Activated CD8-positive, alpha-beta T cell treated with anti-CD3 and anti-CD28 coated beads for 36 hours (primary cell): ENCODE results near the gene ZNRF3. TPM values are rescaled to one million over a fixed set of nuclear protein-coding genes. Genes with fewer than 3 reads are reported as not detected.
A peak's percentile ranks its signal among the peaks of the same experiment; 100 is the strongest.

Source experiments
- ATAC-seq: fragments of 200-7000 bp; cut with Tn5 transposase; one replicate; pipeline ENCODE4 v1.10.0; 2021; ENCODE audit warnings: mild to moderate bottlenecking, moderate library complexity
- CTCF ChIA-PET: fragments of 350-600 bp; sonication (Branson Sonifier 250); formaldehyde crosslinking; loops from one replicate; lab custom pipeline; 2021; ENCODE audit warnings: antibody characterized with exemption; lab: Charles Lee
- POLR2A ChIA-PET: fragments of 350-600 bp; sonication (Branson Sonifier 250); formaldehyde crosslinking; loops from one replicate; lab custom pipeline; 2021; ENCODE audit warnings: antibody characterized with exemption; lab: Charles Lee
- DNase-seq: peaks from one replicate; pipeline ENCODE4 v3.0.0-alpha.2; 2020
- H3K27ac Mint-ChIP-seq: one replicate; pipeline ENCODE4 v1.8.0; 2021; ENCODE audit warnings: mild to moderate bottlenecking, mixed read lengths
- H3K27me3 Mint-ChIP-seq: one replicate; pipeline ENCODE4 v1.8.0; 2021; ENCODE audit warnings: mixed read lengths
- H3K36me3 Mint-ChIP-seq: one replicate; pipeline ENCODE4 v1.8.0; 2021; ENCODE audit warnings: low read depth, mixed read lengths
- H3K4me1 Mint-ChIP-seq: one replicate; pipeline ENCODE4 v1.8.0; 2021; ENCODE audit warnings: low read depth, mixed read lengths
- H3K4me3 Mint-ChIP-seq: one replicate; pipeline ENCODE4 v1.8.0; 2021; ENCODE audit warnings: mild to moderate bottlenecking, moderate library complexity, mixed read lengths
- H3K9me3 Mint-ChIP-seq: one replicate; pipeline ENCODE4 v1.8.0; 2021; ENCODE audit warnings: mixed read lengths
- intact Hi-C: fragments of 100-400 bp; cut with micrococcal nuclease; formaldehyde crosslinking; loops from one replicate; pipeline ENCODE4 v1.10.0; 2022
- total RNA-seq, 2 experiments: library from RNA; stranded (reverse); gene quantifications; one replicate each; pipeline ENCODE4 v1.2.3, GENCODE V29; 2021
- TF ChIP-seq, protein P1 (sequence below): fragments of 200-600 bp; IDR thresholded peaks from one replicate; pipeline ENCODE4 v1.8.0; 2022; ENCODE audit warnings: antibody characterized with exemption, mild to moderate bottlenecking

Gene ZNRF3
- total RNA-seq, result 1 to 10 TPM; 2.0 to 2.5 TPM

DNA sequence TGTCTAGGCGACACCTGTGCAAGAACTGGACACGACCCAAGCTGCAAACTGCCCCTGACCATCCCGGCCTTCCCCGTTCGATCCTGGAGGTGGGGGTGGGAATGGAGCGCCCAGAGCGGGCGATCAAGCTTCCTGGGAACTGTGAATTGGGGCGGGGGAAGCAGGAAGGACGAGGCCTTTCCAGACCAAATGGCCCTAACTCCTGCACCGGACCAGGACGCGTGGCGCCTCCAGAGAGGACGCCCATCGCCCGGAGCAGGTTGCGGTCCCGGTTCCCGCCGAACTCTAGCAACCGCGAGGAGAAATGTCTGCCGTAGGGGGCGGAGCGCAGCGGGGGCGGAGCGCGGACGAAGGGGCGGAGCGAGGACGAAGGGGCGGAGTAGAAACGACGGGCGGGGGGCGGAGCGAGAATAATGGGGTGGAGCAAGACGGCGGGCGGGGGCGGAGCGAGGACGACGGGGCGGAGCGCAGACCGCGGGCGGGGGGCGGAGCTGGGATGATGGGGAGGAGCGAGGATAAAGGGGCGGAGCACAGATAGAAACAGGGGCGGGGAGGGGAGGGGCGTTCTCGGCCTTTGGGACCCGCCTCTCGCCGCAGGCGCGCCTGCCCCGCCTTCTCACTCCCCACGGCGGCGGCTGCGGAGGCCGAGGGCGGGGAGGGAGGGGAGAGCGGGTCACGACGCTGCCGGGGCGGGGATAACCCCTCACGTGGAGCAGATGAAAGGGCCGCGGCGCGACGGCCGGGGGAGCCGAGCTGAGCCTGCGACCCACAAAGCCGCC is at the start of gene ZNRF3:
Gene ZNRF3, plus strand, starts transcription at position 695 of the 779 bp plus-strand sequence. CDS start 195 bp downstream, outside the sequence.
- Mint-ChIP-seq H3K4me1 (peaks cover 19% of the 10 kb centered on the region), H3K9me3 (no peaks in the 10 kb centered on the region), H3K4me3 (peak within 1 kb of the TSS; percentile 75), H3K27me3 (peaks cover 31% of the 10 kb centered on the region), H3K27ac (peak within 1 kb of the TSS; percentile 80), H3K36me3 (no peaks in the 10 kb centered on the region)
- ChIA-PET CTCF (interaction anchor here (2.2 kb wide), 1 partner anchor 27 kb away, joined by 8 read pairs; no protein-coding TSS in a partner anchor), POLR2A (interaction anchor here (0.5 to 2.1 kb wide), 3 partner anchors 25 to 887 kb away, joined by 3 to 11 read pairs (median 3); no protein-coding TSS in a partner anchor)
- TF ChIP-seq, protein P1, sequence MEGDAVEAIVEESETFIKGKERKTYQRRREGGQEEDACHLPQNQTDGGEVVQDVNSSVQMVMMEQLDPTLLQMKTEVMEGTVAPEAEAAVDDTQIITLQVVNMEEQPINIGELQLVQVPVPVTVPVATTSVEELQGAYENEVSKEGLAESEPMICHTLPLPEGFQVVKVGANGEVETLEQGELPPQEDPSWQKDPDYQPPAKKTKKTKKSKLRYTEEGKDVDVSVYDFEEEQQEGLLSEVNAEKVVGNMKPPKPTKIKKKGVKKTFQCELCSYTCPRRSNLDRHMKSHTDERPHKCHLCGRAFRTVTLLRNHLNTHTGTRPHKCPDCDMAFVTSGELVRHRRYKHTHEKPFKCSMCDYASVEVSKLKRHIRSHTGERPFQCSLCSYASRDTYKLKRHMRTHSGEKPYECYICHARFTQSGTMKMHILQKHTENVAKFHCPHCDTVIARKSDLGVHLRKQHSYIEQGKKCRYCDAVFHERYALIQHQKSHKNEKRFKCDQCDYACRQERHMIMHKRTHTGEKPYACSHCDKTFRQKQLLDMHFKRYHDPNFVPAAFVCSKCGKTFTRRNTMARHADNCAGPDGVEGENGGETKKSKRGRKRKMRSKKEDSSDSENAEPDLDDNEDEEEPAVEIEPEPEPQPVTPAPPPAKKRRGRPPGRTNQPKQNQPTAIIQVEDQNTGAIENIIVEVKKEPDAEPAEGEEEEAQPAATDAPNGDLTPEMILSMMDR, result no peak
- DNase-seq (peak; percentile 90), ATAC-seq (peak; percentile 94)
- intact Hi-C loops, result no loop called here

DNA sequence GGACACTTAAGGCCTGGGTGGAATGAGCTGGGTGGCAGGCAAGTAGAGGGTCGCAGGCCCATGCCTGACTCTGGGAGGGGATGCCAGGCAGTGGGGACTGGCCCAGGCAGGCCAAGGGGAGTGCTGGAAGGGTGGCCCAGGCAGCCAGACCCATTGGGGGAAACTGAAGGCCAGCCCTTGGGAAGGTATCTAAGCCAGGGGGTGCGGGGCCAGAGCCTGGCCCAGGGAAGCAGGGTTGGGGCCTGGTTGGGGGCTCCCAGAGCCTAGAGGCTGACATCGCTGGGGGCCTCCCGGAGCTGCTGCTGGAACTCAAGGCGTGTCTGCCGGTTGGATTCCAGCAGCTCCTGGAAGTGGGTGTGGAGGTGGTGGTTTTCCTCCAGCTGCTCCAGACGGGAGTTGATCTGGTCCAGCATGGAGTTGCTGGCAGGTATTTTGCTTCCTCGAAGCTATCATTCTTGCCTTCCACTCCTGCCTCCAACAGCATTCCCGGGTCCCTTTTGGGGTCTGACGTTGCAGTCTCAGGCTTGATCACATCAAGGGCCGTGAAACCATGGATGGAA is 47.7 kb upstream of the ZNRF3 start:
- Mint-ChIP-seq H3K4me1 (peaks cover 10% of the 10 kb centered on the region), H3K9me3 (no peaks in the 10 kb centered on the region), H3K4me3 (no peak overlapping the region), H3K27me3 (no peaks in the 10 kb centered on the region), H3K27ac (no peak overlapping the region), H3K36me3 (peaks cover 1% of the 10 kb centered on the region)
- CTCF ChIA-PET, result interaction anchor here (1.9 kb wide), 1 partner anchor 205 kb away, joined by 6 read pairs; no protein-coding TSS in a partner anchor
- POLR2A ChIA-PET, result no interaction called here
- no peak for ATAC-seq
- TF ChIP-seq, protein P1, result no peak
- intact Hi-C loops, result no loop called here
- no peak for DNase-seq

DNA sequence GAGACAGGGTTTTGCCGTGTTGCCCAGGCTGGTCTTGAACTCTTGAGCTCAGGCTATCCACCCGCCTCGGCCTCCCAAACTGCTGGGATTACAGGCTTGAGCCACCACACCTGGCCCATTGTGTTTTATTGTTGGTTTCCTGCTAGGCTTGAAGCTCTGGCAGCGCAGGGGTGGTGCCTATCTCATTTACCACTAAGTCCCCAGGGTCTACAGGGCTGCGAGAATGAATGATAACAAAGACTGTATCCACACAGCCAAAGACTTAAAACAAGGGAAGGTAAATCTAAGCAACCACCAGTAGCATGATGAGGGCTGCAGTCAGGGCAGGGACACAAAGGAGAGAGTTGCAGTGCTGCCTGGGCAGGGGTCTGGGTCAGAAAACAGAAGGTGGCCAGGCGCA is 45.7 kb upstream of the ZNRF3 start:
- TF ChIP-seq, protein P1, result no peak
- Mint-ChIP-seq H3K9me3 (no peaks in the 10 kb centered on the region), H3K36me3 (peaks cover 1% of the 10 kb centered on the region), H3K27ac (no peak overlapping the region), H3K27me3 (no peaks in the 10 kb centered on the region), H3K4me1 (peaks cover 10% of the 10 kb centered on the region), H3K4me3 (no peak overlapping the region)
- CTCF ChIA-PET, result interaction anchor here (1.1 to 1.6 kb wide), 2 partner anchors 18 to 408 kb away, joined by 3 to 4 read pairs; no protein-coding TSS in a partner anchor
- DNase-seq, result no peak
- POLR2A ChIA-PET, result no interaction called here
- intact Hi-C loops, result no loop called here
- no peak for ATAC-seq

DNA sequence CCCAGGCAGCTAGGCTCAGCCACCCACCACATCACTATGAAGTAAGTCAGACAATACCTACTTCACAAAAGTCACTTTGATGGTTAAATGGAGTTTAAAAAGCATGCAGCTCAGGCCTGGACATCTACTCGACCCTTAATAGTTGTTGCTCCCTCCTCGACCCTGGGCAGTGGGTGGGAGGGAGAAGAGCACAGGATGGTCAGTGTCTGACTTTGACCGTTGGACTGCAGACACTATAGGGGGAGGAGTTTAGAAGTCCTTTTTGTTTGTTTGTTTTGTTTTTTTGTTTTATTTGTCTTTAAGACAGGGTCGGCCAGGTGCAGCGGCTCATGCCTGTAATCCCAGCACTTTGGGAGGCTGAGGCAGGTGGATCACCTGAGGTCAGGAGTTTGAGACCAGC is 44.4 kb upstream of the ZNRF3 start:
- H3K36me3 Mint-ChIP-seq, result no peaks in the 10 kb centered on the region
- ChIA-PET POLR2A (no interaction called here), CTCF (interaction anchor here (0.9 to 1.4 kb wide), 3 partner anchors 9 to 242 kb away, joined by 3 to 5 read pairs (median 3); no protein-coding TSS in a partner anchor)
- no peak for DNase-seq
- no peak overlapping the region for H3K27ac Mint-ChIP-seq
- TF ChIP-seq, protein P1, result no peak
- ATAC-seq, result no peak
- H3K4me1 Mint-ChIP-seq, result no peaks in the 10 kb centered on the region
- H3K9me3 Mint-ChIP-seq, result no peaks in the 10 kb centered on the region
- intact Hi-C loops, result no loop called here
- H3K27me3 Mint-ChIP-seq, result no peaks in the 10 kb centered on the region
- H3K4me3 Mint-ChIP-seq, result no peak overlapping the region

DNA sequence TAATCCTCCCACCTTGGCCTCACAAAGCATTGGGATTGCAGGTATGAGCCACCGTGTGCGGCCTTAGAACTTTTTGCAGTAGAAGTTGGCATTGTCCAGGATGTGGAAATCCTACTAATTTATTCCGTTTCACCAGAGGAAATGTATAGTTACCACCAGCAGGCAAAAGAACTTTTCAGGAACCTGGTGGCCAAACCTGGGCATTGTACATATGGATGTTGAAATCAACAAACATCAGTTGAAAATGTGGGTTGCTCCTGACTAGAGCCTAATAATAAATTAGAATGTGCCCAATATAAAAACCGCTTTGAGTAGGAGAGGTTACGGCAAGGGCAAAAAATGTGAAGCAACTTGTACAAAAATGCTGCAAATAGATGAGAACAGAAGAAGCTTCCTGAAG is 42.3 kb upstream of the ZNRF3 start:
- TF ChIP-seq, protein P1, result no peak
- POLR2A ChIA-PET, result interaction anchor here (0.9 kb wide), 1 partner anchor 42 kb away, joined by 3 read pairs; no protein-coding TSS in a partner anchor
- ATAC-seq (no peak), DNase-seq (no peak)
- Mint-ChIP-seq H3K36me3 (no peaks in the 10 kb centered on the region), H3K4me1 (no peaks in the 10 kb centered on the region), H3K9me3 (no peaks in the 10 kb centered on the region), H3K27me3 (no peaks in the 10 kb centered on the region), H3K4me3 (no peak overlapping the region), H3K27ac (no peak overlapping the region)
- CTCF ChIA-PET, result no interaction called here
- intact Hi-C loops, result no loop called here
